Measurements from ENCODE around the gene TBCA. TPM values are rescaled to one million over a fixed set of nuclear protein-coding genes. Genes with fewer than 3 reads are reported as not detected.

Gene TBCA
- total RNA-seq, 1 experiment from 2014 or later = 179 TPM

DNA sequence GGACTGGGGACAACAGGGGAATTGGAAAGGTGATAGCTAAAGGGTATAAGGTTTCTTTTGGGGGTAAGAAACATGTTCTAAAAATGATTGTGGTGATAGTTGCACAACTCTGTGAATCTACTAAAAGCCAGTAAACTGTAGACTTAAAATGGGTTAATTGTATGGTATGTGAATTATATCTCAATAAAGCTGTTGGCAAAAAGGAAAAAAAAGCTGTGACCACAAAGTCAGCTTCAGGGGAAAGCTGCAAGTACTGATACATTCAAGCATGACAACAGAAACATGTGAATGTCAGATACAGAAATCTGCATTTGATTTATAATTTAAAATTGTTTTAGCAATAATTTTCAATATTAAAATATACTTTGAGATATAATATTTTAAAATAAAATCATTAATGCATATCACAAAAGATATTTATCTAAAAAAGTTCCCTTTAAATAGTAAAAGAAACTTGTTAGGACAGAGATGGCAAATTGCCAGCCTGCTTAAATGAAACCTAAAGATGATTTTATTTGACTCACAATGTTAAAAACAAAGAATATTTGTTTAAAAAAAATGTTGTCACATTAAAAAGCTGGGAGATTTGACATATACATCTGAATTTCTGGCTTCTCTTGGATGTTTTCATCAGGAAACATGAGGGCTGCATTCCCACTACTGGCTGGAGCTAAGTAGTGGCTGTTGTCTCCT, 66.0 kb downstream of the TBCA start:
- DNase-seq (ENCODE audit: low read depth) = no peak

DNA sequence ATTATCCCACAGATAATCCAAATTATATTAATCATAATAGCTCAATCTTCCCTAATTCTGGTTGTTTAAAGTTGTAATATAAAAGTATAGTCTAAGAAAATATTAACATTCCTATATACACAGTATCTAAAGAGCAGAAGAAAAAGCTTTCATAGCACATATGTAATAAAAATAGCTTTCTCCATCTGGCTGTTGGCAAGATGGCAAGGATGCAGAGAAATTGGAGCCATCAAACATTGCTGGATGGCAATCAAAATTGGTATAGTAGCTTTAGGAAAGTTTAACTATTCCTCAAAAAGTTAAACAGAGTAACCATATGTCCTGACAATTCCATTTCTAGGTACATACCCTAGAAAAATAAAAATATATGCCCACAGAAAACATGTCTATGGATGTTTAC, 66.8 kb downstream of the TBCA start:
- DNase-seq (ENCODE audit: low read depth) = no peak

DNA sequence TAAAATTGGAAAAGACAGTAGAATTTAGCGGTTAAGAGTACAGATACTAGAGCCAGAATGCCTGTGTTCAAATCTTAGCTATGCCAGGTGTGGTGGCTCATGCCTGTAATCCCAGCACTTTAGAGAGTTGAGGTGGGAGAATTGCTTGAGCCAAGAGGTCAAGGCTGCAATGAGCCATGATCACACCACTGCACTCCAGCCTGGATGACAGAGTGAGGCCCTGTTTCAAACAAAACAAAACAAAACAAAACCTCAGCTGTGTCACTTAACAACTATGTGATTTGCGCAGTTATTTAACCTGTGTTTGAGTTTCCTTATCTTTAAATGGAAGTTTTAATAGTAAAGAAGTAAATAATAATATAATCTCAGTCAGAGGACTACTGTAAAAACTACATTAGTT, 68.3 kb downstream of the TBCA start:
- DNase-seq (ENCODE audit: low read depth) = peak; percentile 12

DNA sequence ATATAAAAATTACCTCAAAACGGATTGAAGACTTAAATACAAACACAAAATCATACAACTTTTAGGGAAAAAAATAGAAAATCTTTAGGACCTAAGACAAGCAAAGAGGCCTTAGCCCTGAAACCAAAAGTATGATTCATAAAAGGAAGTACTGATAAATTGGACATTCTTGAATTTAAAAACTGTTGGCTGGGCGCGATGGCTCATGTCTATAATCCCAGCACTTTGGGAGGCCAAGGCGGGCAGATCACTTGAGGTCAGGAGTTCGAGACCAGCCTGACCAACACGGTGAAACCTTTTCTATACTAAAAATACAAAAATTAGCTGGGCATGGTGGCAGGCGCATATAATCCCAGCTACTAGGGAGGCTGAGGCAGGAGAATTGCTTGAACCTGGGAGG, 76.6 kb downstream of the TBCA start:
- DNase-seq (ENCODE audit: low read depth) = peak; percentile 12

DNA sequence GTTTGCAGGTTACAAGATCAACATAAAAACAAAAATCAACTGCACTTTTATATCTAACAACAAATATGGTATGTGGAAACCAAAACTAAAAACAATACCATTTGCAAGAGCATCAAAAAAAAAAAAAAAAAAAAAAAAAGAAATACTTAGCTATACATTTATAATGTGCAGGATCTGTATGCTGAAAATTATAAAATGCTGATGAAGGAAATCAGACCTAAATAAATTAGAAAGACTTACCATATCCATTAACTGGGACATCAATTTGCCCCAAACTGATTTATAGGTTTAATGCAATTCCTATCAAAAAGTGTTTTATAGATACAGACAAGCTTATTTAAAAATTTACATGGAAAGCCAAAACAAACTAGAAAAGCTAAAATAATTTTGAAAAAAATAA, 77.2 kb downstream of the TBCA start:
- DNase-seq (ENCODE audit: low read depth) = no peak

DNA sequence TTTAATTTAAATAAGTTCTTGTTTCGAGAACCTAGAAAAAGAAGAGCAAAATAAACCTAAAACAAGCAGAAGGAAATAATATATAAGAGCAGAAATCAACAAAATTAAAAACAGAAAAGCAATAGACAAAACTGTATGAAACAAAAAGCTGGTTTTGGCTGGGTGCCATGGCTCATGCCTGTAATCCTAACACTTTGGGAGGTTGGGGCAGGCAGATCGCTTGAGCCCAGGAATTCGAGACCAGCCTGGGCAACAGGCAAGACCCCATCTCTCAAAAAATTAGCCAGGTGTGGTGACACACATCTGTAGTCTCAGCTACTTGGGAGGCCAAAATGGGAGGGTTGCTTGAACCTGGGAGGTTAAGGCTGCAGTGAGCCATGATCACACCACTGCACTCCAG, 78.4 kb downstream of the TBCA start:
- no peak for DNase-seq (ENCODE audit: low read depth)

DNA sequence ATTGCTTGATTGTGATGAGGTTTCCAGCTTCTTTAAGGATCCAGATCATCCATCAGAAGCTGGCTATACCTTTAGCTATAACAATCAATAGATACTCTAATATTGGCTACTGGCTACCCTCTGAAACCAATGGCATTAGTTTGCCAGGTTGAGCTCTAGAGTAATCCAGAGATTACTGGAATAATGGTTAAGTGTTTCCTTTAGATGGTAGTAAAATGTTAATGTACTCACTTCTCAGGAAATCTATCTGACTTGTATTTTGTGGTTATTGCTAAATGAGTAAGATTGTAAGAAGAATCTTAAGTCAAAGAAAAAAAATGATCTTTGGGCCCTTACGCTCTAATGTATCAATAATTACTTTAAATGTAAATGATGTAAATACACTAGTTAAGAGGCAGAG, 80.0 kb downstream of the TBCA start:
- no peak for DNase-seq (ENCODE audit: low read depth)

DNA sequence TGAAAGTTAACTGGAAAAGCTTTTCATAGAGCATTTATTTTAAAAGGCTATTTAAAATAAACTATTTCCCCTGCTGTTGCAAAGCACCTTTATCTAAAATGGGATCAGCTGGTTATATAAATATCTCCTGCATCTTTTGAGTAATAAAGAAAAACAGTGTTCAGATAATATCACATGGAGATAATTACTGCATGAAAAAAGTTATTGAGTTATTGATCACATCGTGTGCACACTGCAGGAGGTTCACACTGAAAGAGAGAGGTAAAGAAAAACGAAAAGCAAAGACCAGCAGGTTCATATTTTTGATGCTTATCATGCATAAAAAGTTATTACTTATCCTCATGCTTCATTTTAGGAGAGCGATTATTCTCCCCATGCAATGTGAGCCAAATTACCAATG, 82.2 kb downstream of the TBCA start:
- no peak for DNase-seq (ENCODE audit: low read depth)

DNA sequence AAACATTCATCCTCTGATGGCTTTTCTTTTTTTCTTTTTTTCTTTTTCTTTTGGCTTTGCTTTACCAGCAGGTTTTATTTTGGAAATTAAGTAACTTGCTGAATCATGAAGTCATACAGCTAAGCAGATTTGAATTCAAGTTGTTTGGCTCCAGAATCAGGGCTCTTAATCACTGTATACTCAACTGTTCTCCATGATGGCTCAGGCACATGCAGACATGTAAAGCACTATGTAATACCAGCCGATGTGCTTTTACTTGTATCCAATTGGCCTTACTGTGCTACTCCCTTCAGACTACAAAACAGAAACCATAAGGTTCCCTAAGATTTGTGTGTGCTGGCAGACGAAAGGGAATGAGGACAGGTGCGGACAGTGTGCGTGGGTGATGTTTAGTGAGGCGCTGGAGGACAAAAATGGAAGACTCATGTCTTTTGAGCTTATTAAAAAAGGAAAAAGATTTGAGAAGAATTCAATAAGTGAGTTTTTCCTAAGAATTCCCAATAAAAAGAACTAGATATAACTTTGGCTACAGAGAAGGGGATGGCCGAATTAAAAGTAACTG, 92.9 kb downstream of the TBCA start:
- DNase-seq (ENCODE audit: low read depth) = peak; percentile 14

DNA sequence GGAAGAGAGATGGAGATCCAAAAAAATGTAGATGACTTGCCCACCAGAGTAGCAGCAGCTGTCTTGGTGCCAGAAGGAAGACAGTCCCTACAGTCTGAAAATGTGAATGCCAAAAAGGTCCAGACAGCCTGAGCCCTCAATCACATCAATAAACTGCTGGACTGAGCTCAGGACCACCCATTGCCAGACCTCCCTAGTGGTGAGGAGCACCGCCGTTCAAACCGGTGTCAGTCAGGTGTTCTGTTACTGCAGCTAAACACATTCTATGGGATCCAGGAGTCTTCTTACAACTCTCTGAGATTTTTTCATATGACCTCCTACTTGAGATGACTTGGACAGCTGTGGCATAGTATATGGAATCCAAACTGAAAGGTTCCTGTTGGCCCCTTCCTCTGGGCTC, 105.6 kb downstream of the TBCA start:
- DNase-seq (ENCODE audit: low read depth) = no peak

DNA sequence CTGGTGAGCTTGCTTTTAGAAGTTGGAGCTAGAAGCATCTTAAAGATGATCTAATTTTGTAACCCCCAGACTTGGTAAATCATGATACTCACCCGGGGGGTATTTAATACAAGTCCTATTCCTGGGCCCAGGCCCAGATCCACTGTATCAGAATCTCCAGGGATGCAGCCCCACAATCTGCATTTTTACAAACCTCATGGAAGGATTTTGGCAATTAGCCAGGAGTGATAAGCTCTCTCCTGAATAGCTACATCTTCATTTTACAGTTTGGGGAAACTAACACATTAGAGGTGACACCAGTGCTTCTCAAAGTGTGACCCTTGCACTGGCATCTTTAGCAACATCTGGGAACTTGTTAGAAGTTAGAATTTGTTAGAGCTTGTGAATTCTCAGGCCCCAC, 106.5 kb downstream of the TBCA start:
- no peak for DNase-seq (ENCODE audit: low read depth)

DNA sequence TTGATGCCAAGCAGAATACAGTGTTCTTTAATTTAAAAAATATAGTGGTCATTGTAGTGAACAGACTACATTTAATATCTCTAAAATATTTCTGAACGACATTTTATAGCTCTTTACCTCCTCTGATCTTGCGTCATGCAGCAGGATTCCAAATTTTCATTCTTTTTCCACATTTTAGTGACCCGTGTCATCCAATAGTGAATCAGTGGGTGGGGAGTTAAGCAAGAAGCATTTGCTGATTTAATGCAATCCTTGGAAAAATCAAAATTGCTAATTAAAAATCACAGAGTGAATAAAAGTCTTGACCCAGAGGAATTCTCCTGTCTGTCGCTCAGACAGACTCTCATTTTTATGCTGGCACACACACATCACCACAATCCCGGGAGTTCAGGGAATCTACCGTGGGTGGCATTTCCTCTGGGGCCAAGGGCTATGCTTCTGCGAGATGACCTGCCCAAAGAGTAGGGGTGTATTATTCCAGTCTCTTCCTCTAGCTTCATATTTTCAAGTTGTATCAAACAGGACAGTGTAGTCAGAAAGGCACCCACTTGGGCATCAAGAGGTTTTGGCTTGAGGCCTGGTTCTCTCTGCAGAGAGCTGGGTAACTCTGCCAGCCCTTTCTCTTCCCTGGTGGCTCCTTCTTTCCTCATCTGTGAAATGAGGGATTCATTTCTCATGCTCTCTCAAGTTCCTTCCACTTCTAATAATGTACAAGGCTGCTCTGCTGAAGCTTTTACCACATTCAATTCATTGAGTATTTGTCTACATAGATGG, 112.9 kb downstream of the TBCA start:
- no peak for DNase-seq (ENCODE audit: low read depth)

DNA sequence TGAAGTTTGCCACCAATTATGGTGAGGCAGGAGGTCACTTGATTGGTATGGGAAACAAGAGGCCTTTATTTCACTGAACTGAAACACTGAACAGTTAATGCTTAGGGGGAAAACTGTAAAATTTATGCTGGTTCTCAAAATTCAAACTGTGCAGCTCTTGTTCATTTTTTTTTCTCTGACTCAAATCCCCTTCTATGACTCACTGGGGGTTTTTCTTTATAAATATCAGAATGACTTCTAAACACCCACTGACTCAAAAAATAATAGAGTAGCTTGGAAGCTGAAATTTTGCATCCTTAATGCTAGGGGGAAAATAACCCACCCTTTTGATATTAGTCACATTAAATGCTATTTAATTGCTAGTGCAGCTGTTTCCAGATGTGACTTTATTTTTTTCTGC, 113.5 kb downstream of the TBCA start:
- no peak for DNase-seq (ENCODE audit: low read depth)

DNA sequence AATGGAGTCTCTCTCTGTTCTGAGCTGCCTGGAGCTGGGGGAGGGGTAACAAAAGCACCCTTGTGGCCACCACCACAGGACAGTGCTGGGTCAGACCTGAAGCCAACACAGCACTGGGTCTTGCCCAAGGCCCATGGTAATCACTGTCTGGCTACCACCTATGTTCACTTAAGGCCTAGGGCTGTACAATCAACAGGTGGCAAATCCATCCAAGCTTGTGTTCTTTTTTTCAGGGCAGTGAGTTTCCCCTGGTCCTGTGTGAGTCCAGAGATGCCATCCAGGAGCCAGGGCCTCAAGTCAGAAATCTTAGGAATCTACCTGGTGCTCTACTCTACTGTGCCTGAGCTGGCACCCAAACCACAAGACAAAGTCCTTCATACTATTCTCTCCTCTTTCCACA, 117.5 kb downstream of the TBCA start:
- no peak for DNase-seq (ENCODE audit: low read depth)

DNA sequence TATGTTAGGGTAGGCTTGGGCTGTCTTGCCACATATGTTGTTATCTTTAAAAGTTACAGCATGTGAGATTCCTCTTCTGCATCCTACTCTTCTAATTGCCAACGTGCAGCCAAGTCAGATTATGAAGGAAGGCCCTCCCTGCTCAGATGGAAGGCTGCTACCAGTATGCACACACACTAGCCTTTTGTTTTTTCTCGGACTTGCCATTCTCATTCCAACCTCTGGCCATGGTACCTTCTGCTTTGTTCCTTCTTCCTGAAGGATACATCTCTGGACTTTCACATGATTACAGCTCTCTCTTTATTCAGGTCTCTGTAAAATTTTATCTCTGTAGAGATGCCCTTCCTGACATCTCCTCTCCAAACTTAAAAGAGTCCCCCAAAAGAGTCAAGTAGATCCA, 124.8 kb downstream of the TBCA start:
- no peak for DNase-seq (ENCODE audit: low read depth)

DNA sequence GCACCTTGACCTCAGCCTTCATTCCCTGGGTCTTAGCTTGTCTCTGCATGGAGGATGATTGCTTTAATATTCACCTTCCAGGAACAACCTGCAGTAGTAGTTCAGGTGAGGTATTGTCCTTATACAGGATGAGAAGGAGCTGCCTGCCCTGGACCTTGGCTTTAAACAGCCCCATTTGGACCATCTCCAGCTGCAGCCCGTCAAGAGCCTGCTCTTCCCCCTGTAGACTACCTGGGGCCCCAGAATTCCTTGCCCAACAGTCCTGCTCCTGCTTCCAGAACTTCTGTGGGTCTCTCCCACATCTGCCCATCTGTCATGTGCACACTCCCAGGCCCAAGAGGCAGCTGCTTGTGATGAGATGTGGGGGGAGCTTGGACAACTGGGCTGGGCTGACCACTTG, 125.5 kb downstream of the TBCA start:
- DNase-seq (ENCODE audit: low read depth) = no peak

DNA sequence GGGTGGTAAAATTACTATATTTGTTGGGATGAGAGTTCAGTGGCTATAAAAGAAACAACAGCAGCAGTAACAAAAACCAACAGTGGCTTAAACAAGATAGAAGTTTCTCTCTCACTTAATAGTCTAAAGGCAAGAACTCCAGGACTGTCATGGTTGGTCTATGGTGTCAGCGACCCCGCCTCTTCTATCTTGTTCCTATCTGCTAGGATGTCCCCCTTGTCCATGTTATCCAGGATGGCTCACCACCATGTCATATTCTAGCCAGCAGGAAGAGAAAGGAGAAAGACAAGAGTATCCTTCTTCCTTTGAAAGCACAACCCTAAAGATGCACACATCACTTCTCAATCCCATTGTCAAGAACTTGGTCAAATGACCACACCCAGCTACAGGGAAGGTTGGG, 126.4 kb downstream of the TBCA start:
- DNase-seq (ENCODE audit: low read depth) = no peak

DNA sequence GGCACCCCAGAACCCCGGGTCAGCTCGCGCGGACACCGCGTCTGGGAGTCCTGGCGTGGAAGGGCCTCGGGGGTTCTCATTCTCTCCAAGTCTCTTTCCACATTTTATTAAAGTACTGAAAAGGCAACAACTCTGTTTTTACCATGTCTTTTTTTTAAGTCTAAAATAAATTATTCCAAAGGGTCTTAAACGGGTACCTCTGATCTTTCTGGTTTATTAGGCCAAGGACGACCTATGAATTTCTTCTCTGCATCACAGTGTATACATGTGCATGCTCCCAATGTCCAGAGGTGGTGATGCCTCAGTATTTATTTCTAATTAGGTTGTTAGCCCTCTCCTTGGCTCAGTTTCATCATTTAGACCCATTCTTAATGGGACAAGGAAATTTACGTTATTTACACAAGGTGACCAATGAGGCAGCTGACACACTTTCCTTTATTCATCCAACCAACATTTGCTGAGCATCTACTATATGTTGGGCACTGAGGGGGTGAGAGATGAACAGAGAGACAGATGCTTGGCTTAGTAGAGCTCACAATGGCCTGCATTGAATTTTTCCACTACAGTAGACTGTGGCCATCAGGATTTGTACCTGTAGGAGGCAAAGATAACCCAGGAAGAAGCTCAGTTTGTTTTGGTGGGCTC, 130.0 kb downstream of the TBCA start:
- no peak for DNase-seq (ENCODE audit: low read depth)

DNA sequence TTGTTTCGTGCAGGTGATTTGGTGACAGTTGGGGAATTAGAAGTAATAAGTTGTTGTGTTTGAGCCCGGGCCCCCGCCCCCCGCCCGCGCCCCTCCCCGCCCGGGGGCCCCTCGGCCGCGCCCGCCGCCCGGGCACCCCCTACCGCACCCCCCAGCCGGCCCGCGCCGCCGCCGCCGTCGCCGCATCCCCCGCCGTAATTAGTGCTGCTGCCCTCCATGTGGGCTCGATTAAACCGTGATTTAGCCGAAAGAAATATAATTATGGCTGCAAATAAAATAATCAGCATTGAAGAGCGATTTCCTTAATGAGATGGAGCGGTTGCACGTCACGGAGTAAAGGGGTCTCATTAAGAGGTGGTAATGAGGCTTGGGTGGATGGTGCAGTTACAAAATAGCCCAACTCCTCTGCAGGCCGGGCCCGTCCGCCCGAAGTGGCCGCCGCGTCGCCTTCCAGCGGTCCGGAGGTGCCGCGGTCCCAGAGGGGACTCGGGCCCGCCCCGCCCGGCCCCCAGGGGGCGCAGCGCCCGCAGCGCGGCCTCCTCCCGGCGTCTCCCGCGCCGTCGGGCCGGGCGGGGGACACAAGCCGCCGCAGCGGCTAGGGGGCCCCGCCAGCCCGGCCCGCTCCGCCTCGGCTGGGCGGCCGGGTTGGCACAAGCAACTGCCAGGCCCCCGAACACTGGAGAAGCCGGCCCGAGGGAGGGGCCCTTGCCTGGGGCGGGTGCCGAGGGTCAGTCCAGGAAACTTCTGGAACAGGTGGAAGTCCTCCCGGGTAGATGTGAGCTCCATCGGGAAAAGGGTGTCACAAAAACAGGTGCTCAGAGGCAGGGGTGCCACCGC, 130.8 kb downstream of the TBCA start:
- DNase-seq (ENCODE audit: low read depth) = no peak

DNA sequence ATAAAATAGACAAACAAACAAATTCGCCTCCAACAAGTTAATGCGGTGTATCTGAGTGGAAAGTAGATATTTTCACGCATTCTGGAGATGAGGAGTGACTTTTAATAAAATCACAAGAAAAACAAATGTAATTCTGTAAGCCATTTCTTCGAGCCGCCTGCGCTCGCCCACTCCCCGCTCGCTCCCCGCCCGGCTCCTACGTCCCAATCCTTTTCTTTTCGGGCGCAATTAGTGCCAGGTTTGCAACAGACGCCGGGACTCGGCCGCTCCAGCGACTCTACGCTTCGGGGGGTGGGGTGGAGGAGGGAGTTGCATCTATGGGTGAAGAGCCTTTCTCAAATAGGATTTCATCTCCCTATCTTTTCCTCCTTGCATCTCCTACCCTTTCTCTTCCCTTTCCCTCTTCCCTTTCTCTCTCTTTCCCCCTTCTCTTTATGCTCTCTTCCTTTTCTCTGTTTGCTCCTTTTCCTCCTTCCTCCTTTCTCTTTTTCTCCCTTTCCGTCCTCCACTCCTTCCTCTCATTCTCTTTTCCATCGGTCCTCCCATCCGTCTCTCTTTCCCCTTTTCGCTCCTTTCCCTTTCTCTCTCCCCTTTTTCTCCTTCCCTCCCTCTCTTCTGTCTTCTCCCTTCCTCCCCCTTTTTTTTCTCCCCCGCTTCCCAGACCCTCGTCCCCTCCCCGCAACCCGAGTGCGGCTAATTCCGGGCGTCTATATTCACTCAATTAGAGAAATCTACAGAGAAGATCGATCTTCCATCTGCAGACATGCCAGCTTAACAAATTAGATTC, 131.6 kb downstream of the TBCA start:
- no peak for DNase-seq (ENCODE audit: low read depth)
